ENCODE data around the gene NLRP7. TPM values are rescaled to one million over a fixed set of nuclear protein-coding genes. Genes with fewer than 3 reads are reported as not detected.
A peak's percentile ranks its signal among the peaks of the same experiment; 100 is the strongest.
"Not testable (repeated sequence)": the region's sequence is repeated elsewhere in the genome, so short reads cannot be mapped to it uniquely, and the experiment has no call there.

Gene NLRP7
- total RNA-seq, 6 experiments from 2014 or later = not detected

GRCh38 chr19:54905803-54906511 lies 41.4 kb downstream of the NLRP7 start, which contains the start of gene NCR1:
Gene NCR1 (plus strand): TSS chr19:54906148. CDS start chr19:54906188, 40 bp downstream.
- no peaks in the 10 kb centered on the region for H3K27me3 ChIP-seq
- intact Hi-C loops (cut with DNase I) = no loop called here
- 28% methylated on average over 11 of the region's 22 CpGs for WGBS (ENCODE audit: insufficient coverage, low coverage, low lambda C conversion rate, missing lambda C conversion rate)
- no peaks in the 10 kb centered on the region for H3K36me3 ChIP-seq
- ATAC-seq (peak in 2 of 4 donors; percentile 51 to 53), DNase-seq (no peak)
- no peaks in the 10 kb centered on the region for H3K9me3 ChIP-seq
- H3K27ac ChIP-seq = no peak within 1 kb of the TSS
- H3K4me3 ChIP-seq = no peak within 1 kb of the TSS
- H3K4me1 ChIP-seq = no peaks in the 10 kb centered on the region
- no peak for TF ChIP-seq CTCF (IDR thresholded peaks at IDR 0.05)
- TF ChIP-seq POLR2A (IDR thresholded peaks at IDR 0.05) = no peak

GRCh38 chr19:54905421-54905802 lies 41.9 kb downstream of the NLRP7 start:
- no peaks in the 10 kb centered on the region for H3K36me3 ChIP-seq
- no peaks in the 10 kb centered on the region for H3K9me3 ChIP-seq
- H3K4me1 ChIP-seq = no peaks in the 10 kb centered on the region
- no peak overlapping the region for H3K4me3 ChIP-seq
- TF ChIP-seq POLR2A (IDR thresholded peaks at IDR 0.05) (no peak), CTCF (IDR thresholded peaks at IDR 0.05) (no peak)
- DNase-seq = no peak
- 39% methylated on average over 5 of the region's 5 CpGs for WGBS (ENCODE audit: insufficient coverage, low coverage, low lambda C conversion rate, missing lambda C conversion rate)
- no peaks in the 10 kb centered on the region for H3K27me3 ChIP-seq
- no peak for ATAC-seq
- intact Hi-C loops (cut with DNase I) = no loop called here
- no peak overlapping the region for H3K27ac ChIP-seq

GRCh38 chr19:54904261-54904660 lies 43.1 kb downstream of the NLRP7 start:
- H3K4me1 ChIP-seq; H3K36me3 ChIP-seq; H3K27me3 ChIP-seq; intact Hi-C loops (cut with DNase I); H3K27ac ChIP-seq; ATAC-seq; DNase-seq; H3K4me3 ChIP-seq; H3K9me3 ChIP-seq: not testable (repeated sequence)
- 70% methylated on average over 4 of the region's 4 CpGs for WGBS (ENCODE audit: insufficient coverage, low coverage, low lambda C conversion rate, missing lambda C conversion rate)

GRCh38 chr19:54903303-54903702 lies 44.0 kb downstream of the NLRP7 start:
- Histone ChIP-seq H3K27me3 (no peaks in the 10 kb centered on the region), H3K27ac (no peak overlapping the region), H3K4me3 (no peak overlapping the region), H3K4me1 (no peaks in the 10 kb centered on the region), H3K9me3 (no peaks in the 10 kb centered on the region), H3K36me3 (no peaks in the 10 kb centered on the region)
- TF ChIP-seq POLR2A (IDR thresholded peaks at IDR 0.05) = no peak
- no peak for TF ChIP-seq CTCF (IDR thresholded peaks at IDR 0.05)
- intact Hi-C loops (cut with DNase I) = no loop called here
- ATAC-seq = no peak
- 82% methylated on average over 6 of the region's 6 CpGs for WGBS (ENCODE audit: insufficient coverage, low coverage, low lambda C conversion rate, missing lambda C conversion rate)
- no peak for DNase-seq

GRCh38 chr19:54902061-54902460 lies 45.3 kb downstream of the NLRP7 start:
- Histone ChIP-seq H3K27ac (no peak overlapping the region), H3K4me3 (no peak overlapping the region), H3K9me3 (no peaks in the 10 kb centered on the region), H3K36me3 (no peaks in the 10 kb centered on the region), H3K4me1 (no peaks in the 10 kb centered on the region), H3K27me3 (no peaks in the 10 kb centered on the region)
- ATAC-seq = no peak
- no peak for TF ChIP-seq POLR2A (IDR thresholded peaks at IDR 0.05)
- no peak for TF ChIP-seq CTCF (IDR thresholded peaks at IDR 0.05)
- 64% methylated on average over 2 of the region's 3 CpGs for WGBS (ENCODE audit: insufficient coverage, low coverage, low lambda C conversion rate, missing lambda C conversion rate)
- DNase-seq = peak in 1 of 3 donors; percentile 11
- intact Hi-C loops (cut with DNase I) = no loop called here

GRCh38 chr19:54901153-54901552 lies 46.2 kb downstream of the NLRP7 start:
- H3K4me1 ChIP-seq; H3K27me3 ChIP-seq; H3K27ac ChIP-seq; H3K9me3 ChIP-seq; ATAC-seq; H3K4me3 ChIP-seq; H3K36me3 ChIP-seq; intact Hi-C loops (cut with DNase I): not testable (repeated sequence)
- WGBS (ENCODE audit: insufficient coverage, low coverage, low lambda C conversion rate, missing lambda C conversion rate) = 33% methylated on average over 1 of the region's 8 CpGs
- DNase-seq = peak in 1 of 3 donors; percentile 47

- peak in 1 of 3 donors; percentile 15 for DNase-seq
Measured at GRCh38 chr19:54899646-54900045, 47.7 kb downstream of the NLRP7 start.

GRCh38 chr19:54898685-54899084 lies 48.6 kb downstream of the NLRP7 start:
- H3K4me3 ChIP-seq; DNase-seq; ATAC-seq; H3K36me3 ChIP-seq; H3K9me3 ChIP-seq; H3K27me3 ChIP-seq; intact Hi-C loops (cut with DNase I); H3K4me1 ChIP-seq; H3K27ac ChIP-seq: not testable (repeated sequence)
- 54% methylated on average over 7 of the region's 7 CpGs for WGBS (ENCODE audit: insufficient coverage, low coverage, low lambda C conversion rate, missing lambda C conversion rate)

More at GRCh38 chr19:54899646-54900045, 47.7 kb downstream of the NLRP7 start:
- H3K9me3 ChIP-seq; H3K4me3 ChIP-seq; H3K36me3 ChIP-seq; H3K27me3 ChIP-seq; H3K27ac ChIP-seq; H3K4me1 ChIP-seq; intact Hi-C loops (cut with DNase I); ATAC-seq: not testable (repeated sequence)
- 72% methylated on average over 9 of the region's 9 CpGs for WGBS (ENCODE audit: insufficient coverage, low coverage, low lambda C conversion rate, missing lambda C conversion rate)
